ENCODE results near the gene POLR3E.
A peak's percentile ranks its signal among the peaks of the same experiment; 100 is the strongest.

Gene POLR3E

GRCh38 chr16:22297114-22297870 is at the start of gene POLR3E:
TSS of gene POLR3E (plus strand) at chr16:22297409. CDS start at chr16:22302969, 5,560 bp downstream.
- peak; percentile 94 to 95 for DNase-seq

GRCh38 chr16:22250522-22250921 is 46.7 kb upstream of the POLR3E start:
- no peak for DNase-seq

- no peak for DNase-seq
Observed at GRCh38 chr16:22252317-22252716, 44.9 kb upstream of the POLR3E start.

- no peak for DNase-seq
Observed at GRCh38 chr16:22253272-22253671, 43.9 kb upstream of the POLR3E start.

- DNase-seq, result no peak
Observed at GRCh38 chr16:22255335-22255734, 41.9 kb upstream of the POLR3E start.

GRCh38 chr16:22257440-22257839 is 39.8 kb upstream of the POLR3E start:
- no peak for DNase-seq

GRCh38 chr16:22260490-22260889 is 36.7 kb upstream of the POLR3E start:
- no peak for DNase-seq

- no peak for DNase-seq
Observed at GRCh38 chr16:22262460-22262859, 34.7 kb upstream of the POLR3E start.

- no peak for DNase-seq
Observed at GRCh38 chr16:22264786-22265185, 32.4 kb upstream of the POLR3E start.

- DNase-seq, result no peak
Observed at GRCh38 chr16:22265351-22265750, 31.9 kb upstream of the POLR3E start.

GRCh38 chr16:22266546-22266945 is 30.7 kb upstream of the POLR3E start:
- no peak for DNase-seq

GRCh38 chr16:22267764-22268163 is 29.4 kb upstream of the POLR3E start:
- no peak for DNase-seq

GRCh38 chr16:22270525-22270924 is 26.7 kb upstream of the POLR3E start:
- no peak for DNase-seq

GRCh38 chr16:22272870-22273650 is 24.1 kb upstream of the POLR3E start:
- no peak for DNase-seq

- DNase-seq, result no peak
Observed at GRCh38 chr16:22274916-22275315, 22.3 kb upstream of the POLR3E start.

- no peak for DNase-seq
Observed at GRCh38 chr16:22278441-22279230, 18.6 kb upstream of the POLR3E start.

- no peak for DNase-seq
Observed at GRCh38 chr16:22282254-22282892, 14.8 kb upstream of the POLR3E start.

GRCh38 chr16:22284637-22285036 is 12.6 kb upstream of the POLR3E start:
- DNase-seq, result no peak

- no peak for DNase-seq
Observed at GRCh38 chr16:22285080-22285479, 12.1 kb upstream of the POLR3E start.

GRCh38 chr16:22291020-22291419 is 6.2 kb upstream of the POLR3E start:
- no peak for DNase-seq

GRCh38 chr16:22291860-22292318 is 5.3 kb upstream of the POLR3E start:
- DNase-seq, result no peak

GRCh38 chr16:22292320-22292719 is 4.9 kb upstream of the POLR3E start:
- DNase-seq, result no peak
